GM12865 (cell line): ENCODE results near the gene OTUD3.
"Not testable (repeated sequence)": the region's sequence is repeated elsewhere in the genome, so short reads cannot be mapped to it uniquely, and the experiment has no call there.

Experiments
- DNase-seq: peaks from one replicate; pipeline ENCODE4 v3.0.0; 2010; ENCODE audit warnings: low read depth
- H3K4me3 ChIP-seq: 2 replicates; pipeline ENCODE4 v1.5.1; 2011; ENCODE audit warnings: mild to moderate bottlenecking, low read depth, low read length, control low read depth
- TF ChIP-seq, protein P1 (sequence below): IDR thresholded peaks from 2 replicates; pipeline ENCODE4 v1.5.1; 2011; ENCODE audit warnings: low read length, control low read depth, low read depth, inconsistent platforms; ENCODE audit not compliant: insufficient read depth; ENCODE audit errors: missing control alignments

Gene OTUD3

GRCh38 chr1:19866758-19867157 is 15.4 kb upstream of the OTUD3 start:
- no peak overlapping the region for H3K4me3 ChIP-seq
- TF ChIP-seq, protein P1, sequence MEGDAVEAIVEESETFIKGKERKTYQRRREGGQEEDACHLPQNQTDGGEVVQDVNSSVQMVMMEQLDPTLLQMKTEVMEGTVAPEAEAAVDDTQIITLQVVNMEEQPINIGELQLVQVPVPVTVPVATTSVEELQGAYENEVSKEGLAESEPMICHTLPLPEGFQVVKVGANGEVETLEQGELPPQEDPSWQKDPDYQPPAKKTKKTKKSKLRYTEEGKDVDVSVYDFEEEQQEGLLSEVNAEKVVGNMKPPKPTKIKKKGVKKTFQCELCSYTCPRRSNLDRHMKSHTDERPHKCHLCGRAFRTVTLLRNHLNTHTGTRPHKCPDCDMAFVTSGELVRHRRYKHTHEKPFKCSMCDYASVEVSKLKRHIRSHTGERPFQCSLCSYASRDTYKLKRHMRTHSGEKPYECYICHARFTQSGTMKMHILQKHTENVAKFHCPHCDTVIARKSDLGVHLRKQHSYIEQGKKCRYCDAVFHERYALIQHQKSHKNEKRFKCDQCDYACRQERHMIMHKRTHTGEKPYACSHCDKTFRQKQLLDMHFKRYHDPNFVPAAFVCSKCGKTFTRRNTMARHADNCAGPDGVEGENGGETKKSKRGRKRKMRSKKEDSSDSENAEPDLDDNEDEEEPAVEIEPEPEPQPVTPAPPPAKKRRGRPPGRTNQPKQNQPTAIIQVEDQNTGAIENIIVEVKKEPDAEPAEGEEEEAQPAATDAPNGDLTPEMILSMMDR = no peak
- DNase-seq = no peak

DNA sequence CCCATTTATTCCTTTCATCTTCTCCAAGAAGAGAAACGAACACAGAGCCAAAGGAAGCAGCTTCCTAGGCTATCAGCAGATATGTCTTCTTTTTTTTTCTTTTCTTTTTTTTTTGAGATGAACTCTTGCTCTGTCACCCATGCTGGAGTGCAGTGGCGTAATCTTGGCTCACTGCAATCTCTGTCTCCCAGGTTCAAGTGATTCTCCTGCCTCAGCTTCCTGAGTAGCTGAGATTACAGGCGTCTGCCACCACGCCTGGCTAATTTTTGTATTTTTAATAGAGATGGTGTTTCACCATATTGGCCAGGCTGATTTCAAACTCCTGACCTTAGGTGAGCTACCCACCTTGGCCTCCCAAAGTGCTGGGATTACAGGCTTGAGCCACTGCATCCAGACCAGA is 13.6 kb upstream of the OTUD3 start:
- not testable (repeated sequence) for DNase-seq

DNA sequence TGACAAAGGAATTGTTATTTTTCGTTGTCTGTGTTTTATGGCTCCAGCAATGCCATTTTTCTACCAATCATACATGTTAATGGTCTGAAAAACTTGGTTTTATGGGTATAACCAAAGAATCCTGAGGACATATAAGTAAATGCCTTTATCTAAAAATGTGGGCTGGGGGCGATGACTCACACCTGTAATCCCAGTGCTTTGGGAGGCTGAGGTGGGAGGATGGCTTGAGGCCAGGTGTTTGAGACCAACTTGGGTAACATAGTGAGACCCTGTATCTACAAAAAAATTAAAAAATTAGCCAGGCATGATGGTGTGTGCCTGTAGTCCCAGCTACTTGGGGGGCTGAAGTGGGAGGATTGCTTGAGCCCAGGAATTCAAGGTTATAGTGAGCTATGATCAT is 12.7 kb upstream of the OTUD3 start:
- H3K4me3 ChIP-seq, DNase-seq: not testable (repeated sequence)

More for the DNA sequence above, 13.6 kb upstream of the OTUD3 start:
- not testable (repeated sequence) for H3K4me3 ChIP-seq

GRCh38 chr1:19869929-19870328 is 12.3 kb upstream of the OTUD3 start:
- TF ChIP-seq, protein P1 = no peak
- no peak overlapping the region for H3K4me3 ChIP-seq
- no peak for DNase-seq

DNA sequence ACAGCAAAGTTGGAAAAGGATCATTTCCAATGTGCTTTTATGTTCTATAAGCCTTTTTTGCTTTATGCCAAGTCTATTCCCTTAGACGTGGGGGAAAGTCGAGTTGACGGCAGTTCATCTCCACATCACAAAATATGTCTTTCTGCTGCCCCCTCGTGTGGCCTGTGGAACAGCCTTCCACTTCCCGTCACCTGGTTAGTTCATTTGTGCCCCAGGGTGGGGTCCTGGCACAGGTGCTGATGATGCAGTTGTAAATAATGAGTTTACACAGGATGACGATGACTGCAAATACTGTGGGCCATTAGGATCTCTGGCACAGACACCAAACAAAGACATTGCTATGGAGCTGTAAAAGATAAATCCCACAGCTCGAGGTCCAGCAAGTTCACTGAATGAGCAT is 10.0 kb upstream of the OTUD3 start:
- H3K4me3 ChIP-seq = no peak overlapping the region
- TF ChIP-seq, protein P1 = no peak
- no peak for DNase-seq

DNA sequence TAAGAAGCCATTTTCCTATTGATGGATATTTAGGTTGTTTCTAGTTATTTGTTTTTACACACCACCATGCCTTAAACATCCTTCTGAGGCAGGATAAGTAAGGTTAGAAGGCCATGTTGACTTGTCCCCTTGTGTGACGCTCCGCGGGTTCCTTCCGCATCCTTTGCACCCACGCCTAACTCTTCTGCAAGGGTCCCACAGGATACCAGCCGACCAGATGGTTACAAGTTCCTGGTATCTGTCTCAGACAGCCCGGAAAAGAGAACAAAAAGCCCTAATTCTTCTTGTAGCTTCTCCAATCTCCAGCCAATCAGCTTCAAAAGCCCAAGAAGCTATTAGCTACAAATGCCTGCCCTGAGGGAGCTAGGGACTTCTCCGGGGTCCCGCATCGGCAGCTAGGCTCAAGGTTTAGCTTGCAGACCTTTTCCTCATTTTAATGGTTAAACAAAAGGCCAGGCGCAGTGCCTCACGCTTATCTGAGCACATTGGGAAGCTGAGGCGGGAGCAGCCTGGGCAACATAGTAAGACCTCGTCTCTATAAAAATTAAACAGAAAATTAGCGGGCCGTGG is 4.9 kb upstream of the OTUD3 start:
- H3K4me3 ChIP-seq = no peak overlapping the region
- TF ChIP-seq, protein P1 = no peak
- no peak for DNase-seq

DNA sequence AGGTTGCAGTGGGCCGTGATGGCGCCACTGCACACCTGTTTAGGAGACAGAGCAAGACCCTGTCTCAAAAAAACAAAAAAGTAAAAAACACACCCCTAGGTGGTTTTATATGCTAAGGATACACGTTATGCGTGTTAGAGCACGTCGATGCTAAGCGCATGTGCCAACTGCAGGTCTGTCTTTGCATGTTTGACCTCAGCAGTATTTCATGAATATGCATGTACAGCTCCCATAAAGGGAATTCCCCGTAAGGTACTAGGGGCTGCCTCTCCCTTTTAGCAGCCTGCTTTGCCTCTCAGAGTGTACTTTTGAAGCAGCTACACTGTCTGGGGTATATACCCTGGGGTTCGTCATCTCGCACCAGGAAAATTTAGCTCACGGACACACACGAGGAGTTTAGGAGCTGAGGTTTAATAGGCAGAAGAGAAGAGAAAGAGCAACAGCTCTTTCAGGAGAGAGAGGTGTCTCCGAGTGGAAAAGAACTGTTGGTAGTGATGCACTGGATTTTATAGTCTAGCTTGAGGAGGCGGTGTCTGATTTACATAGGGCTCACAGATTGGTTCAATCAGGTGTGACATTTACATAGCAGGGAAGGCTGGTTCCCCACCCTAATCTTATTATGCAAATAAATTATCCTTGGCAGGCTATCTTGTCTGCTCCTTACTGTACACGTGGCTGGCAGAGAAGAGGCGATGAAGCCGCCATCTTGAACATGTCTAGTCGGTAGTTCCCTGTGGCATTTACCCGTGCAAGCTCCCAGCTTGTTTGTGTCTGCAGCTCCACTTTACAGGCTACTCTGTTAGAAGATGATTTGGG is 4.2 kb upstream of the OTUD3 start:
- DNase-seq = no peak

More for the DNA sequence above, 4.2 kb upstream of the OTUD3 start:
- no peak overlapping the region for H3K4me3 ChIP-seq
- TF ChIP-seq, protein P1 = no peak
